Body of pancreas (tissue), 4 donors: Measurements from ENCODE around the gene TRAPPC2L.

ENCODE experiments used
- CTCF ChIP-seq, 7 experiments: fragments of 450-650 bp in 4 of 7; fragments of 200-600 bp in 3 of 7; sonication (generic) in 3 of 7; IDR thresholded peaks; one replicate each; pipeline ENCODE4 v1.5.1; 2016 to 2019; ENCODE audit warnings: antibody characterized with exemption in 7 of 7
- POLR2A ChIP-seq, 3 donors: fragments of 450-650 bp; IDR thresholded peaks; one replicate each; pipeline ENCODE4 v1.6.1; 2016; ENCODE audit warnings: antibody characterized with exemption in 3 of 3, mild to moderate bottlenecking in 2 of 3

- TF ChIP-seq CTCF (IDR thresholded peaks at IDR 0.05) (no peak), POLR2A (IDR thresholded peaks at IDR 0.05) (no peak)
Observed at GRCh38 chr16:88903267-88903666, 46.3 kb downstream of the TRAPPC2L start.
